ENCODE measurements around the gene LTBP1.

LTBP1 gene

GRCh38 chr2:33267043-33267442, 320.3 kb downstream of the LTBP1 start:
- DNase-seq (ENCODE audit: low spot score), result no peak

- DNase-seq (ENCODE audit: low spot score), result no peak
These were observed 321.0 kb downstream of the LTBP1 start for GRCh38 chr2:33267756-33268155.

GRCh38 chr2:33268246-33268831, 321.6 kb downstream of the LTBP1 start:
- DNase-seq (ENCODE audit: low spot score), result no peak

GRCh38 chr2:33272001-33272400, 325.2 kb downstream of the LTBP1 start:
- no peak for DNase-seq (ENCODE audit: low spot score)

- DNase-seq (ENCODE audit: low spot score), result no peak
These were observed 326.7 kb downstream of the LTBP1 start for GRCh38 chr2:33273479-33273878.

GRCh38 chr2:33274524-33274923, 327.8 kb downstream of the LTBP1 start:
- DNase-seq (ENCODE audit: low spot score), result no peak

- DNase-seq (ENCODE audit: low spot score), result no peak
These were observed 329.1 kb downstream of the LTBP1 start for GRCh38 chr2:33275689-33276444.

- DNase-seq (ENCODE audit: low spot score), result no peak
These were observed 330.3 kb downstream of the LTBP1 start for GRCh38 chr2:33277002-33277426.

GRCh38 chr2:33278245-33278943, 331.6 kb downstream of the LTBP1 start:
- no peak for DNase-seq (ENCODE audit: low spot score)

GRCh38 chr2:33284287-33284686, 337.5 kb downstream of the LTBP1 start:
- DNase-seq (ENCODE audit: low spot score), result no peak

GRCh38 chr2:33287507-33288005, 340.8 kb downstream of the LTBP1 start:
- no peak for DNase-seq (ENCODE audit: low spot score)

GRCh38 chr2:33288011-33288410, 341.3 kb downstream of the LTBP1 start:
- DNase-seq (ENCODE audit: low spot score), result no peak

- DNase-seq (ENCODE audit: low spot score), result no peak
These were observed 343.2 kb downstream of the LTBP1 start for GRCh38 chr2:33289961-33290360.

GRCh38 chr2:33291278-33292013, 344.7 kb downstream of the LTBP1 start:
- no peak for DNase-seq (ENCODE audit: low spot score)

- no peak for DNase-seq (ENCODE audit: low spot score)
These were observed 345.3 kb downstream of the LTBP1 start for GRCh38 chr2:33292063-33292462.

GRCh38 chr2:33292981-33293595, 346.3 kb downstream of the LTBP1 start:
- DNase-seq (ENCODE audit: low spot score), result no peak

- no peak for DNase-seq (ENCODE audit: low spot score)
These were observed 351.5 kb downstream of the LTBP1 start for GRCh38 chr2:33298233-33298632.

- no peak for DNase-seq (ENCODE audit: low spot score)
These were observed 354.6 kb downstream of the LTBP1 start for GRCh38 chr2:33301355-33301754.

GRCh38 chr2:33302348-33302747, 355.6 kb downstream of the LTBP1 start:
- no peak for DNase-seq (ENCODE audit: low spot score)

GRCh38 chr2:33304032-33304864, 357.5 kb downstream of the LTBP1 start:
- DNase-seq (ENCODE audit: low spot score), result no peak
